Measurements from ENCODE around the gene NFIL3. TPM values are rescaled to one million over a fixed set of nuclear protein-coding genes. Genes with fewer than 3 reads are reported as not detected.
"Not testable (repeated sequence)": the region's sequence is repeated elsewhere in the genome, so short reads cannot be mapped to it uniquely, and the experiment has no call there.

NFIL3 gene
- polyA plus RNA-seq, 1 donor from 2014 or later: 3.1 TPM

- H3K27ac Mint-ChIP-seq: no peak overlapping the region
- H3K9me3 Mint-ChIP-seq: no peaks in the 10 kb centered on the region
These were observed 31.2 kb downstream of the NFIL3 start for GRCh38 chr9:91392435-91392834.

GRCh38 chr9:91391818-91392217, 31.8 kb downstream of the NFIL3 start:
- no peaks in the 10 kb centered on the region for H3K36me3 Mint-ChIP-seq

More at GRCh38 chr9:91392435-91392834, 31.2 kb downstream of the NFIL3 start:
- peaks cover 0 to 7% (median 5%) of the 10 kb centered on the region in 3 donors for H3K4me1 Mint-ChIP-seq
- H3K27me3 Mint-ChIP-seq: peaks cover 1% of the 10 kb centered on the region
- no peak overlapping the region for H3K4me3 Mint-ChIP-seq
- no peaks in the 10 kb centered on the region for H3K36me3 Mint-ChIP-seq

GRCh38 chr9:91391412-91391811, 32.2 kb downstream of the NFIL3 start:
- no peaks in the 10 kb centered on the region for H3K36me3 Mint-ChIP-seq
- peak overlapping the region in 1 of 3 donors; percentile 46 for H3K27ac Mint-ChIP-seq
- H3K9me3 Mint-ChIP-seq: no peaks in the 10 kb centered on the region
- no peak overlapping the region for H3K4me3 Mint-ChIP-seq
- peaks cover 0 to 7% (median 5%) of the 10 kb centered on the region in 3 donors for H3K4me1 Mint-ChIP-seq
- H3K27me3 Mint-ChIP-seq: no peaks in the 10 kb centered on the region

More at GRCh38 chr9:91391818-91392217, 31.8 kb downstream of the NFIL3 start:
- no peak overlapping the region for H3K27ac Mint-ChIP-seq
- H3K4me3 Mint-ChIP-seq: no peak overlapping the region
- H3K9me3 Mint-ChIP-seq: no peaks in the 10 kb centered on the region
- peaks cover 0 to 7% (median 5%) of the 10 kb centered on the region in 3 donors for H3K4me1 Mint-ChIP-seq
- no peaks in the 10 kb centered on the region for H3K27me3 Mint-ChIP-seq

- H3K36me3 Mint-ChIP-seq, H3K4me1 Mint-ChIP-seq, H3K27ac Mint-ChIP-seq, H3K9me3 Mint-ChIP-seq, H3K27me3 Mint-ChIP-seq, H3K4me3 Mint-ChIP-seq: not testable (repeated sequence)
These were observed 33.9 kb downstream of the NFIL3 start for GRCh38 chr9:91389686-91390085.

- Mint-ChIP-seq H3K4me1 (no peaks in the 10 kb centered on the region), H3K27me3 (no peaks in the 10 kb centered on the region), H3K27ac (no peak overlapping the region)
These were observed 36.9 kb downstream of the NFIL3 start for GRCh38 chr9:91386765-91387164.

GRCh38 chr9:91384954-91385353, 38.7 kb downstream of the NFIL3 start:
- Mint-ChIP-seq H3K27ac (no peak overlapping the region), H3K9me3 (no peaks in the 10 kb centered on the region), H3K36me3 (peaks cover 2% of the 10 kb centered on the region), H3K4me3 (no peak overlapping the region), H3K27me3 (no peaks in the 10 kb centered on the region), H3K4me1 (no peaks in the 10 kb centered on the region)

More at GRCh38 chr9:91386765-91387164, 36.9 kb downstream of the NFIL3 start:
- H3K4me3 Mint-ChIP-seq: no peak overlapping the region
- H3K36me3 Mint-ChIP-seq: no peaks in the 10 kb centered on the region
- H3K9me3 Mint-ChIP-seq: no peaks in the 10 kb centered on the region

DNA sequence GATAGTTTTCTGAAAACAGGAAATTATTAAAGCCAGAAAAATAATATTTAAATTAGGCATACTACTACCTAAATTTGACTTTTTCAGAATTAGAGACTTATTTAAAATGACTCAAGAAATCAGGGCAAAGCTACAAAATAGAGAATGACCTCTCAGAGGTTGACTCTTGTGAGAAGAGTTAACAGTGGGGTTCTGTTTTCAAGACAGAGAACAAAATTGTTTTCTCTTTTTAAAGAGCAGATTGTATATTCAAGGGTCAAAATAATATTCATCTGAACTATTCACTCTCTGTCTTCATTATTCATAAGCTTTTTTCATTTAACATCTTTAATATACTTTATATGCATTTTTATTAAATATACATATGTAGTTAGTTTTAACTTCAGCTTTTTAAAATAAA, 40.1 kb downstream of the NFIL3 start:
- no peaks in the 10 kb centered on the region for H3K4me1 Mint-ChIP-seq
- H3K27me3 Mint-ChIP-seq: no peaks in the 10 kb centered on the region
- peaks cover 2% of the 10 kb centered on the region for H3K36me3 Mint-ChIP-seq
- H3K9me3 Mint-ChIP-seq: no peaks in the 10 kb centered on the region
- H3K4me3 Mint-ChIP-seq: no peak overlapping the region
- H3K27ac Mint-ChIP-seq: no peak overlapping the region

- H3K9me3 Mint-ChIP-seq: peaks cover 0 to 3% (median 0%) of the 10 kb centered on the region in 3 donors
- peaks cover 0 to 3% (median 0%) of the 10 kb centered on the region in 3 donors for H3K4me1 Mint-ChIP-seq
- no peak overlapping the region for H3K4me3 Mint-ChIP-seq
- H3K27ac Mint-ChIP-seq: no peak overlapping the region
- no peaks in the 10 kb centered on the region for H3K27me3 Mint-ChIP-seq
- peaks cover 5% of the 10 kb centered on the region for H3K36me3 Mint-ChIP-seq
These were observed 41.3 kb downstream of the NFIL3 start for GRCh38 chr9:91382298-91382697.

DNA sequence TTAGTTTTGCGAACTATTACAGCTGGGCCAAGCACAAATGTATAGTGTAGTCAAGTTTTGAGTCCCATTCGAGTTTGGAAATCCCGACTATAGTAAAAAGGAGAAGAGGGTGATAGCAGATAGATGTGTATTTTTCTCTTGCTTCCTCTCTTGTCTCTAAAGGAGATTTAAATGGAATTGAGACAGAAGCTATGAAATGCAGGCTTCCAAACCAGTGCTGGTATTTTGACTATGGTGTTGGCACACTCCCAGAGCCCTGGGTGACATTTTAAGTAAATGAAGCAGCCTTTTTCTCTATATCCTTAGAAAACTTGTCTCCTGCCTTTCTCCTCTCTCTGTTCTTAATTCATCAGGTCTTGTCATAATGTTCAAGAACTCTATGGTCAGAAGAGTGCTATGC, 44.2 kb downstream of the NFIL3 start:
- Mint-ChIP-seq H3K4me1 (peaks cover 0 to 6% (median 3%) of the 10 kb centered on the region in 3 donors), H3K27me3 (no peaks in the 10 kb centered on the region), H3K36me3 (peaks cover 5% of the 10 kb centered on the region), H3K4me3 (no peak overlapping the region), H3K9me3 (peaks cover 0 to 3% (median 0%) of the 10 kb centered on the region in 3 donors), H3K27ac (no peak overlapping the region)

- Mint-ChIP-seq H3K9me3 (peaks cover 0 to 3% (median 0%) of the 10 kb centered on the region in 3 donors), H3K4me3 (no peak overlapping the region), H3K27me3 (no peaks in the 10 kb centered on the region), H3K4me1 (peaks cover 0 to 6% (median 3%) of the 10 kb centered on the region in 3 donors), H3K36me3 (peaks cover 5% of the 10 kb centered on the region), H3K27ac (no peak overlapping the region)
These were observed 44.9 kb downstream of the NFIL3 start for GRCh38 chr9:91378695-91379127.

DNA sequence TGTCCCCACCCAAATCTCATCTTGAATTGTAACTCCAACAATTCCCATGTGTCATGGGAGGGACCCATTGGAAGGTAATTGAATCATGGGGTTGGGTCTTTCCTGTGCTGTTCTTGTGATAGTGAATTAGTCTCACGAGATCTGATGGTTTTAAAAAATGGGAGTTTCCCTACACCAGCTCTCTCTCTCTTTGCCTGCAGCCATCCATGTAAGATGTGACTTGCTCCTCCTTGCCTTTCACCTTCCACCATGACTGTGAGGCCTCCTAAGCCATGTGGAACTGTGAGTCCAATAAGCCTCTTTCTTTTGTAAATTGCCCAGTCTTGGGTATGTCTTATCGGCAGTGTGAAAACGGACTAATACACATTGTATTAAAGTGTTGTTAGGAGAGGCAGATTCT, 45.6 kb downstream of the NFIL3 start:
- not testable (repeated sequence) for H3K27me3 Mint-ChIP-seq, H3K4me3 Mint-ChIP-seq, H3K9me3 Mint-ChIP-seq, H3K36me3 Mint-ChIP-seq, H3K4me1 Mint-ChIP-seq, H3K27ac Mint-ChIP-seq

- Mint-ChIP-seq H3K36me3 (peaks cover 5% of the 10 kb centered on the region), H3K27me3 (no peaks in the 10 kb centered on the region), H3K27ac (peak overlapping the region in 1 of 3 donors; percentile 26), H3K4me3 (no peak overlapping the region), H3K9me3 (peaks cover 0 to 3% (median 0%) of the 10 kb centered on the region in 3 donors), H3K4me1 (peaks cover 0 to 6% (median 3%) of the 10 kb centered on the region in 3 donors)
These were observed 47.4 kb downstream of the NFIL3 start for GRCh38 chr9:91376239-91376638.

- Mint-ChIP-seq H3K27ac (no peak overlapping the region), H3K27me3 (no peaks in the 10 kb centered on the region), H3K36me3 (peaks cover 4% of the 10 kb centered on the region), H3K4me1 (peaks cover 0 to 6% (median 3%) of the 10 kb centered on the region in 3 donors), H3K4me3 (no peak overlapping the region), H3K9me3 (peaks cover 0 to 3% (median 0%) of the 10 kb centered on the region in 3 donors)
These were observed 48.7 kb downstream of the NFIL3 start for GRCh38 chr9:91374939-91375338.

GRCh38 chr9:91371894-91372293, 51.7 kb downstream of the NFIL3 start:
- Mint-ChIP-seq H3K4me3 (no peak overlapping the region), H3K9me3 (no peaks in the 10 kb centered on the region), H3K27me3 (peaks cover 5% of the 10 kb centered on the region), H3K36me3 (no peaks in the 10 kb centered on the region), H3K4me1 (peaks cover 0 to 3% (median 3%) of the 10 kb centered on the region in 3 donors), H3K27ac (no peak overlapping the region)

DNA sequence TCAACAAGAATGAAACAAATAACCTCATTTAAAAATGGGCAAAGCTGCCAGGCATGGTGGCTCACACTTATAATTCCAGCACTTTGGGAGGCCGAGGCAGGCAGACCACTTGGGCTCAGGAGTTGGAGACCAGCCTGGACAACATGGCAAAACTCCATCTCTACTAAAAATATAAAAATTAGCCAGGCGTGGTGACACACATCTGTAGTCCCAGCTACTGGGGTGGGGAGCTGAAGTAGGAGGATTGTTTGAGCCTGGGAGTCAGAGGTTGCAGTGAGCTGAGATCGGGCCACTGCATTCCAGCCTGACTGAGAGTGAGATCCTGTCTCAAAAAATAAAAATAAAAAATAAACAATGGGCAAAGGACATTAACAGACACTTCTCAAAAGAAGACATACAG, 53.6 kb downstream of the NFIL3 start:
- H3K4me1 Mint-ChIP-seq, H3K4me3 Mint-ChIP-seq, H3K36me3 Mint-ChIP-seq, H3K27ac Mint-ChIP-seq, H3K27me3 Mint-ChIP-seq, H3K9me3 Mint-ChIP-seq: not testable (repeated sequence)

GRCh38 chr9:91364702-91365101, 58.9 kb downstream of the NFIL3 start:
- Mint-ChIP-seq H3K36me3 (peaks cover 4% of the 10 kb centered on the region), H3K27me3 (peaks cover 5% of the 10 kb centered on the region), H3K4me3 (peak overlapping the region in 1 of 4 donors; percentile 30), H3K27ac (no peak overlapping the region), H3K9me3 (no peaks in the 10 kb centered on the region), H3K4me1 (peaks cover 13 to 17% (median 15%) of the 10 kb centered on the region in 3 donors)

Data from IgD-negative memory B cell (primary cell).